T-helper 2 cell treated with Interferon-gamma antibody and Interleukin-4, amounts not matched to agents 5 μg/mL and 100 μg/mL, for 36 hours (primary cell): Measurements from ENCODE around the gene MMP24OS.
A peak's percentile ranks its signal among the peaks of the same experiment; 100 is the strongest.

Experiments used
- DNase-seq: peaks from one replicate; pipeline ENCODE4 v3.0.0; 2021; ENCODE audit warnings: low spot score
- H3K27ac Mint-ChIP-seq: one replicate; pipeline ENCODE4 v1.8.0; 2021; ENCODE audit warnings: mild to moderate bottlenecking, mixed read lengths
- H3K27me3 Mint-ChIP-seq: one replicate; pipeline ENCODE4 v1.8.0; 2021; ENCODE audit warnings: low read depth, mixed read lengths
- H3K36me3 Mint-ChIP-seq: one replicate; pipeline ENCODE4 v1.8.0; 2021; ENCODE audit warnings: low read depth, mixed read lengths
- H3K4me1 Mint-ChIP-seq: one replicate; pipeline ENCODE4 v1.8.0; 2021; ENCODE audit warnings: low read depth, mixed read lengths
- H3K4me3 Mint-ChIP-seq: one replicate; pipeline ENCODE4 v1.8.0; 2022; ENCODE audit warnings: mild to moderate bottlenecking, moderate library complexity, mixed read lengths
- H3K9me3 Mint-ChIP-seq: one replicate; pipeline ENCODE4 v1.8.0; 2021; ENCODE audit warnings: mixed read lengths

Gene MMP24OS

DNA sequence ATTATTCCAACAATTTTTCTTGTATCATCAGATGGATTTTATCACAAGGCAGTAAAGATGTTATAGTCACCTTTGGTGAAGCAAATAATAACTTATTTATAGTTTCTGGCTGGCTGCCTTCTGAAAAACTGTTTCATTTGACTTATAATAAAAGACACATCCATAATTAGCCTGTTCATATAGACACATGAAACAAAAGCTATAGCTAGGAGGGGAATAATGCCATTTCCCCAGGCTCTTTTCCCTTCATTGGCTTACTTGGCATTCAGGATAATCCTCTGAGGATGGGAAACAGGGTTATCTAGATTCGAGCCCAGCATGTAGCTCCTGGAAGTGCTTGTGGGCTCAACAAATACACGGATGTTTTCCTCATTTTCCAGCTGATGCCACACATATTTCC is 33.9 kb downstream of the MMP24OS start:
- no peak for DNase-seq
- Mint-ChIP-seq H3K27me3 (no peaks in the 10 kb centered on the region), H3K4me1 (no peaks in the 10 kb centered on the region), H3K27ac (no peak overlapping the region), H3K36me3 (no peaks in the 10 kb centered on the region), H3K4me3 (no peak overlapping the region), H3K9me3 (no peaks in the 10 kb centered on the region)

DNA sequence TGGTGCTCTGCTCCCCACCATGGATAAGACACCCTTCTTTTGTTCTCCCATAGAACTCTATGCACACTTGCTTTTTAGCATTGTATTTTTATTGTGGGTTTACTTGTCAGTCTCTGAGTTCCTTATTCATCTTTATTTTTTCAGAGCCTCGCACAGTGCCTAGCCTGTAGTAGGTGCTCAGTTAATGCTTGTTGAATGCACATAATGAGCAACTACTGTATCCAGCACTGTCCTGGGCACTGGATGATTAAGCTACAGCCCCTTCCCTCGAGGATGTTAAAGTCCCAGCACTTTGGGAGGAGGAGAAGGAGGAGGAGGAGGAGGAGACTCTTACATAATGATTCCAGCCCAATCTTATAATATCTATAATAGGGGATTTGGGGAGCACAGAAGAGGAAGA is 34.6 kb downstream of the MMP24OS start:
- H3K9me3 Mint-ChIP-seq, result no peaks in the 10 kb centered on the region
- no peaks in the 10 kb centered on the region for H3K4me1 Mint-ChIP-seq
- H3K27me3 Mint-ChIP-seq, result no peaks in the 10 kb centered on the region
- H3K27ac Mint-ChIP-seq, result no peak overlapping the region
- H3K4me3 Mint-ChIP-seq, result no peak overlapping the region
- DNase-seq, result no peak
- H3K36me3 Mint-ChIP-seq, result no peaks in the 10 kb centered on the region

- Mint-ChIP-seq H3K27me3 (no peaks in the 10 kb centered on the region), H3K27ac (no peak overlapping the region), H3K9me3 (no peaks in the 10 kb centered on the region), H3K36me3 (no peaks in the 10 kb centered on the region), H3K4me1 (no peaks in the 10 kb centered on the region), H3K4me3 (no peak overlapping the region)
- no peak for DNase-seq
Observed at GRCh38 chr20:35240811-35241293, 37.1 kb downstream of the MMP24OS start.

DNA sequence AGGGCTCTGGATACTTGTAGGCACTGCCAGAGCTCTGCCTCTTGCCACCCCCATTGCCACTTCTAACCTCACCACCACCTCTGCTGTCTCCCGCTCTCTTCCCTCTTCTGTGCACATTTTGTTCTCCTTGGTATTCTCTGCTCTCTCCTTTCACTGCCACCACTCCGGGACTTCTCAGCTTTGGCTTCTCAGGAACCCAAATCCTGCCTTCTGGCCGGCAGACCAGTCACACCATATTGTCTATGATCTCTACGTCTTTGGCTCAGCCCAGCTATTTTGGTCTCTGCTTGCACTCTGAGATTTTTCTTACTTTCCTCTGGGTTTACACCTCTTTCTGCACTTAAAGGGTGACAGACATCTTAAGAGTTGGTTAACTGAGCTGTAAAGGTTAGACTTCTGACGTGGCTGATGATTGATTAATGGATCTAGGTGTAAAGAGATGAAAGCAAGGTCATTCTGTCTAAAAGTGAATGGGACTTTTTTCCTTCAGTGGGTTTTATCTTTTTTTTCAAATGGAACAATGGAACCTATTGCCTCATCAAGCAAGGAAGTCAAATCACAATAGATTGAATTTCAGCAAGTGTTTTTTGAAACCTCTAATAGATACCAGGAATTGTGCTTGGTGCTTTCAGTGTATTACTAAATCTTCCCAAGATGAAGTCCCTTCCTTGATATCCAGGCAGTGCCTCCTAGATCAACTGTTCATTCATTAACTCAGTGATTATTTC is 37.7 kb downstream of the MMP24OS start:
- Mint-ChIP-seq H3K4me3 (no peak overlapping the region), H3K36me3 (no peaks in the 10 kb centered on the region), H3K4me1 (no peaks in the 10 kb centered on the region), H3K27me3 (no peaks in the 10 kb centered on the region), H3K9me3 (no peaks in the 10 kb centered on the region), H3K27ac (no peak overlapping the region)
- DNase-seq, result no peak

DNA sequence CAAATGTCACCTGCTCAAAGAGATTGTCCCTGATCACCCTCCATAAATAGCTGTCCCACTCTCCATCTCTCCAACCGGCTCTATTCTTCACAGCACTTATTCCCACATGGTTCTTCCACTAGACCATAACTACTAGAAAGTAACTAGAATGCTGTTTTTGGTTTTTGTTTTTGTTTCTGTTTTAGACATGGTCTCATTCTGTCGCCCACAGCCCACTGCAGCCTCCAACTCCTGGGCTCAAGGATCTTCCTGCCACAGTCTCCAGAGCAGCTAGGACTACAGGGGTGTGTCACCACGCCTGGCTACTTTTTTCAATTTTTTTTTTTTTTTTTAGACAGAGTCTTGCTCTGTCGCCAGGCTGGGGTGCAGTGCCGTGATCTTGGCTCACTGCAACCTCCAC is 39.2 kb downstream of the MMP24OS start:
- H3K27ac Mint-ChIP-seq, result no peak overlapping the region
- no peaks in the 10 kb centered on the region for H3K4me1 Mint-ChIP-seq

DNA sequence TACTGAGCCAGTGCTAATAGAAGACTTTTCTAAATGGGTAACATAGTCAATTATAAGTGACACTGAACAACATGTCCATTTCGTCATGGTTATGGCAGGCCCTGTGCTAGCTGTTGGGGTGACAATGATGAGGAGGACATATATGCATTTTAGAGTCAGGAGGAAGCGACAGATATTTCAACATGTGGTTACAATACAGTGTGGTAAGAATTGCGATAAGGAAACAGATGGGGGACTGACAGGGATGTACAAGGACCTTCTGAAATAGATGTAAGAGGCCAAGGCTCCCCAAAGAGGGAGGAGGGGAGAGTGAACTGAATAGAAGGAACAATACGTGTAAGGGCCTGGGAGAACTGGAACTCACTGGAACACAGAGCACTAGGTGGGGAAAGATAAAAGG is 39.8 kb downstream of the MMP24OS start:
- Mint-ChIP-seq H3K36me3 (no peaks in the 10 kb centered on the region), H3K4me3 (no peak overlapping the region), H3K9me3 (no peaks in the 10 kb centered on the region), H3K27ac (no peak overlapping the region), H3K27me3 (no peaks in the 10 kb centered on the region), H3K4me1 (no peaks in the 10 kb centered on the region)
- no peak for DNase-seq

More for the DNA sequence above, 39.2 kb downstream of the MMP24OS start:
- Mint-ChIP-seq H3K4me3 (no peak overlapping the region), H3K9me3 (no peaks in the 10 kb centered on the region), H3K36me3 (no peaks in the 10 kb centered on the region), H3K27me3 (no peaks in the 10 kb centered on the region)
- no peak for DNase-seq

- no peaks in the 10 kb centered on the region for H3K9me3 Mint-ChIP-seq
- no peak overlapping the region for H3K27ac Mint-ChIP-seq
Observed at GRCh38 chr20:35237486-35237885, 40.4 kb downstream of the MMP24OS start.

DNA sequence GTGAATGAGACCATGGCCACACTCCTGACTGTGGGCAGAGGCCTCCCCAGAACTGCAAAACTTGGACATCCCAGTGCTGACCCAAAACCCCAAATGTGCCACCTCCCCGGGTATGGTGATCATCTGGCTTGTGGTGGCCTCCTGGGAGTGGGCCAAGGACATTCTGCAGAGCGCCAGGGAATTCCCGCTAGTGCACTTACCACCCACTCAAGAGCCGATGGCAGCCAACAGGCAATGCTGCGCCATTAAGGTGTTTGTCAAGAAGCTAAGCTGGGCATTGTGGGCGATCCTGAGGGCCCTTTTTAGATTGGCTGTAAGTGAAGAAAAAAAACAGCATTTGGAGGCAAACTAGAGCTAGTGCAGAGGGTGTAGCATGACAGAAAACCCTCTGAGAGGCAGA is 42.0 kb downstream of the MMP24OS start:
- Mint-ChIP-seq H3K9me3 (no peaks in the 10 kb centered on the region), H3K36me3 (no peaks in the 10 kb centered on the region), H3K27me3 (no peaks in the 10 kb centered on the region), H3K27ac (no peak overlapping the region), H3K4me1 (no peaks in the 10 kb centered on the region), H3K4me3 (no peak overlapping the region)
- no peak for DNase-seq

More at GRCh38 chr20:35237486-35237885, 40.4 kb downstream of the MMP24OS start:
- no peak for DNase-seq
- no peaks in the 10 kb centered on the region for H3K4me1 Mint-ChIP-seq
- H3K27me3 Mint-ChIP-seq, result no peaks in the 10 kb centered on the region
- no peaks in the 10 kb centered on the region for H3K36me3 Mint-ChIP-seq
- no peak overlapping the region for H3K4me3 Mint-ChIP-seq

GRCh38 chr20:35232575-35232974 is 45.3 kb downstream of the MMP24OS start:
- no peak for DNase-seq
- no peak overlapping the region for H3K4me3 Mint-ChIP-seq
- H3K9me3 Mint-ChIP-seq, result no peaks in the 10 kb centered on the region
- H3K27me3 Mint-ChIP-seq, result peaks cover 21% of the 10 kb centered on the region
- H3K36me3 Mint-ChIP-seq, result no peaks in the 10 kb centered on the region
- H3K4me1 Mint-ChIP-seq, result no peaks in the 10 kb centered on the region
- H3K27ac Mint-ChIP-seq, result no peak overlapping the region

DNA sequence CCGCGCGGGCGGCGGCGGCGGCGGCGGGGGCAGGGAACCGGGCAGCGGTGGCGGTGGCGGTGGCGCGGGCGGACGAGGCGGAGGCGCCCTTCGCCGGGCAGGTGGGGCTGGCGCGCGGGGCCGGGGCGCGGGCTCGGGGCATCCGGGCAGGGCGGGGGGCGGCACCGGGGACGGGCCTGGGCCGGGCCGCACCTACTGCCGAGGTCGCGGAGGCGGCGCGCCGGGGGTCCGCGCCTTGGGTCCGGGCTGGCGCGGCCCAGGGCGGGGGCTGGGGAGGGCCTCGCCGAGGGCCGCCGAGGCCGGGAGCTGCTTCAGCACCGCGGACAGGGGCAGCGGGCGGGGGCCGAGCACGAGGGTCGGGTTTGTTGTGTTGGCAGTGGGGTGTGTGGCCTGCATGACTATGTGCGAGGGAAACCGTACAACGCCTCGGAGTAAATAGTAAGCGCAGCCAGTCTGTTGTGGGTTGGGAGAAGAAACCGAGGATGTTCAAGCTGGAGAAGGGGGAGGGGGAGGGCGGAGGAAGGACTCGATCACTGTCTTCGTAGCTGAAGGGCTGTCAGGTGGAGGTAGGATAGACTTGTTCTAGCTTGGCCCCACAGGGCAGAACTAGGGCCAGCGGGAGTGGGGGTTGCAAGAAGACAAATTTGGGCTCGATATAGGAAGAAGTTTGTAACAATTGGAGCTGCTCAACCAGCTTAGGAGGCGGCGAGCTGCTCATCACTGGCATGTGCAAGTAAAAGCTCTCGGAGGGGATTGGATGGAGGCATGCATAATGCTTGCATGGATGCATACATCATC is 50.8 kb downstream of the MMP24OS start:
- H3K27ac Mint-ChIP-seq, result no peak overlapping the region
- DNase-seq, result peak; percentile 28
- H3K27me3 Mint-ChIP-seq, result peaks cover 48% of the 10 kb centered on the region
- no peaks in the 10 kb centered on the region for H3K9me3 Mint-ChIP-seq
- H3K4me3 Mint-ChIP-seq, result peak overlapping the region; percentile 54
- peaks cover 4% of the 10 kb centered on the region for H3K36me3 Mint-ChIP-seq
- peaks cover 4% of the 10 kb centered on the region for H3K4me1 Mint-ChIP-seq
